H1 (cell line): ENCODE measurements around the gene HHIPL2. TPM values are rescaled to one million over a fixed set of nuclear protein-coding genes. Genes with fewer than 3 reads are reported as not detected.

Source experiments
- CTCF ChIA-PET: fragments of 300-600 bp; sonication (Branson Sonifier 250); formaldehyde crosslinking; loops from one replicate; lab custom pipeline; 2021; ENCODE audit not compliant: partially characterized antibody; lab: Charles Lee
- POLR2A ChIA-PET: fragments of 300-600 bp; sonication (Branson Sonifier 250); formaldehyde crosslinking; loops from one replicate; lab custom pipeline; 2021; ENCODE audit warnings: inconsistent platforms; ENCODE audit not compliant: partially characterized antibody; lab: Charles Lee
- DNase-seq, 2 experiments: peaks; one replicate each; pipeline versions ENCODE4 v3.0.0 to v3.0.0-alpha.2; 2010 to 2022; ENCODE audit warnings: low spot score in 2 of 2, low read depth in 1 of 2, mixed read lengths in 1 of 2
- FAIRE-seq: peaks from 2 replicates; lab custom pipeline; 2011; peaks lifted over from hg19 to GRCh38; lab: Jason Lieb, UNC
- H2AFZ ChIP-seq: 2 replicates; pipeline ENCODE4 v1.8.1; 2012; ENCODE audit warnings: low read length, inconsistent platforms
- H2AK5ac ChIP-seq: 2 replicates; pipeline ENCODE4 v1.6.1; 2013; ENCODE audit warnings: low read depth, low read length
- H2BK120ac ChIP-seq: replicated peaks from 2 replicates; pipeline ENCODE3; 2013; ENCODE audit warnings: low read depth, low read length, inconsistent platforms
- H2BK12ac ChIP-seq: 2 replicates; pipeline ENCODE4 v1.6.1; 2013; ENCODE audit warnings: low read depth, low read length
- H2BK15ac ChIP-seq: 2 replicates; pipeline ENCODE4 v1.6.1; 2013; ENCODE audit warnings: low read length
- H2BK20ac ChIP-seq: 2 replicates; pipeline ENCODE4 v1.6.1; 2013; ENCODE audit warnings: low read length
- H2BK5ac ChIP-seq: 2 replicates; pipeline ENCODE4 v1.6.1; 2013; ENCODE audit warnings: low read depth, low read length
- H3K14ac ChIP-seq: 2 replicates; pipeline ENCODE4 v1.6.1; 2013; ENCODE audit warnings: inconsistent platforms; ENCODE audit not compliant: insufficient read length
- H3K18ac ChIP-seq: 2 replicates; pipeline ENCODE4 v1.6.1; 2013; ENCODE audit warnings: low read length; ENCODE audit errors: extremely low read depth
- H3K23ac ChIP-seq: 2 replicates; pipeline ENCODE4 v1.6.1; 2013; ENCODE audit warnings: inconsistent platforms; ENCODE audit not compliant: insufficient read length
- H3K23me2 ChIP-seq: 2 replicates; pipeline ENCODE4 v1.6.1; 2013; ENCODE audit warnings: low read depth, low read length
- H3K27ac ChIP-seq: 2 replicates; pipeline ENCODE4 v1.6.1; 2011; ENCODE audit warnings: low read depth, low read length, inconsistent platforms
- H3K27me3 ChIP-seq, 4 experiments: replicated peaks in 1 of 4; 1 replicate in 1 of 4; 2 replicates in 3 of 4; pipeline versions ENCODE4 v1.6.1 to v1.8.1; 2011 to 2013; ENCODE audit warnings: low read length in 3 of 4, mild to moderate bottlenecking in 3 of 4, inconsistent platforms in 2 of 4, mixed read lengths in 2 of 4, moderate library complexity in 1 of 4; ENCODE audit not compliant: control insufficient read depth in 3 of 4, insufficient read depth in 3 of 4; ENCODE audit errors: extremely low read depth in 1 of 4
- H3K36me3 ChIP-seq, 4 experiments: 2 replicates each; pipeline versions ENCODE4 v1.6.1 to v1.8.1; 2011 to 2013; ENCODE audit warnings: mild to moderate bottlenecking in 4 of 4, low read length in 3 of 4, moderate library complexity in 2 of 4, control low read depth in 1 of 4, inconsistent platforms in 1 of 4; ENCODE audit not compliant: insufficient read depth in 4 of 4, control insufficient read depth in 2 of 4
- H3K4ac ChIP-seq: replicated peaks from 2 replicates; pipeline ENCODE3; 2013; ENCODE audit warnings: low read length, low read depth, mixed read lengths, inconsistent platforms; ENCODE audit not compliant: insufficient read length
- H3K4me1 ChIP-seq, 4 experiments: replicated peaks in 1 of 4; 1 replicate in 1 of 4; 2 replicates in 3 of 4; pipeline versions ENCODE4 v1.6.1 to v1.8.1; 2011 to 2013; ENCODE audit warnings: low read length in 3 of 4, inconsistent platforms in 2 of 4, mixed read lengths in 1 of 4; ENCODE audit not compliant: insufficient read depth in 4 of 4, control insufficient read depth in 3 of 4
- H3K4me2 ChIP-seq, 2 experiments: 2 replicates each; pipeline versions ENCODE4 v1.6.1 to v1.8.1; 2011 to 2013; ENCODE audit warnings: low read depth in 2 of 2, low read length in 2 of 2, control low read depth in 1 of 2, inconsistent platforms in 1 of 2, mild to moderate bottlenecking in 1 of 2; ENCODE audit not compliant: insufficient read depth in 1 of 2
- H3K4me3 ChIP-seq, 4 experiments: fragments of 200-600, 300-600 bp in 1 of 4; sonication (generic), shearing (Covaris generic), sonication (Bioruptor Twin) in 1 of 4; 2 replicates each; pipeline versions ENCODE4 v1.5.1 to v1.8.1; 2011 to 2016; ENCODE audit warnings: low read length in 4 of 4, low read depth in 3 of 4, control low read depth in 2 of 4, inconsistent platforms in 2 of 4, mild to moderate bottlenecking in 2 of 4, mixed read lengths in 1 of 4, moderate library complexity in 1 of 4; ENCODE audit not compliant: insufficient read depth in 2 of 4; ENCODE audit errors: extremely low read depth in 1 of 4
- H3K56ac ChIP-seq: replicated peaks from 2 replicates; pipeline ENCODE3; 2013; ENCODE audit warnings: low read depth, mild to moderate bottlenecking, mixed read lengths, low read length, inconsistent platforms; ENCODE audit not compliant: insufficient read length
- H3K79me1 ChIP-seq: 2 replicates; pipeline ENCODE4 v1.6.1; 2013; ENCODE audit warnings: low read depth, low read length, control low read depth
- H3K79me2 ChIP-seq, 2 experiments: 2 replicates each; pipeline versions ENCODE4 v1.6.1 to v1.8.1; 2012 to 2013; ENCODE audit warnings: low read length in 2 of 2, mild to moderate bottlenecking in 2 of 2, inconsistent platforms in 1 of 2; ENCODE audit not compliant: insufficient read depth in 2 of 2, control insufficient read depth in 1 of 2
- H3K9ac ChIP-seq, 4 experiments: replicated peaks in 1 of 4; 1 replicate in 1 of 4; 2 replicates in 3 of 4; pipeline versions ENCODE4 v1.6.1 to v1.8.1; 2011 to 2013; ENCODE audit warnings: low read depth in 3 of 4, low read length in 3 of 4, control low read depth in 2 of 4, mild to moderate bottlenecking in 2 of 4, moderate library complexity in 2 of 4, inconsistent platforms in 1 of 4; ENCODE audit errors: extremely low read depth in 1 of 4
- H3K9me3 ChIP-seq, 2 experiments: 2 replicates each; pipeline versions ENCODE4 v1.6.1 to v1.8.1; 2012 to 2013; ENCODE audit warnings: mild to moderate bottlenecking in 2 of 2, moderate library complexity in 2 of 2, control low read depth in 1 of 2, inconsistent platforms in 1 of 2, low read depth in 1 of 2, low read length in 1 of 2, mixed read lengths in 1 of 2; ENCODE audit not compliant: insufficient read depth in 2 of 2
- H4K20me1 ChIP-seq, 2 experiments: replicated peaks in 1 of 2; 2 replicates each; pipeline versions ENCODE3 to v1.8.1; 2011 to 2013; ENCODE audit warnings: inconsistent platforms in 2 of 2, low read length in 2 of 2, mild to moderate bottlenecking in 1 of 2; ENCODE audit not compliant: insufficient read depth in 2 of 2, control insufficient read depth in 1 of 2
- H4K5ac ChIP-seq: 2 replicates; pipeline ENCODE4 v1.6.1; 2013; ENCODE audit warnings: low read length, low read depth, mixed read lengths, inconsistent platforms; ENCODE audit not compliant: insufficient read length
- H4K8ac ChIP-seq: 2 replicates; pipeline ENCODE4 v1.8.0; 2013; ENCODE audit warnings: mild to moderate bottlenecking, moderate library complexity, low read length, inconsistent platforms; ENCODE audit not compliant: insufficient read depth; ENCODE audit errors: extremely low read depth
- H4K91ac ChIP-seq: replicated peaks from 2 replicates; pipeline ENCODE3; 2013; ENCODE audit warnings: low read length, mixed read lengths, inconsistent platforms; ENCODE audit not compliant: insufficient read length
- CREB1 ChIP-seq: IDR thresholded peaks from 2 replicates; pipeline ENCODE4 v1.6.1; 2012; ENCODE audit warnings: inconsistent platforms
- CTBP2 ChIP-seq: IDR thresholded peaks from 2 replicates; pipeline ENCODE4 v1.7.0; 2011; ENCODE audit warnings: borderline replicate concordance, mild to moderate bottlenecking, moderate library complexity, mixed read lengths, low read length; ENCODE audit not compliant: insufficient read depth, insufficient read length
- RXRA ChIP-seq: IDR thresholded peaks from 2 replicates; pipeline ENCODE4 v1.6.1; 2011; ENCODE audit warnings: low read depth, mild to moderate bottlenecking, low read length, moderate library complexity; ENCODE audit not compliant: insufficient read depth
- WGBS, 2 experiments: shearing (Covaris generic) in 1 of 2; methylation state at CpG; one replicate each; pipeline versions ENCODE4 v1.1.6 to v1.1.7; 2013 to 2015; ENCODE audit warnings: low lambda C conversion rate in 2 of 2, mixed read lengths in 2 of 2, inconsistent platforms in 1 of 2, low coverage in 1 of 2, missing lambda C conversion rate in 1 of 2; ENCODE audit not compliant: insufficient replicate concordance in 2 of 2, insufficient coverage in 1 of 2, insufficient read length in 1 of 2; ENCODE audit errors: extremely low coverage in 1 of 2, missing lambda C conversion rate in 1 of 2; 5-methylcytosine and 5-hydroxymethylcytosine counted together
- polyA plus RNA-seq, 7 experiments: library from polyadenylated mRNA; depleted of rRNA in 3 of 7; stranded (reverse) in 5 of 7; unstranded in 2 of 7; fragments of >200 nt in 5 of 7; fragments of 200-250 nt in 2 of 7; gene quantifications; 1 replicate in 5 of 7; 2 replicates in 1 of 7; 4 replicates in 1 of 7; pipeline versions ENCODE4 v1.2.1 to v1.2.3, GENCODE V29; 2011 to 2013; ENCODE audit warnings: missing spikeins in 2 of 7, mixed read lengths in 2 of 7
- total RNA-seq: library from RNA; stranded (reverse); fragmentation: NEBNext Ultra II Directional; extraction: Animal tissue kit (Norgen Biotek cat#: 25700); gene quantifications from 2 replicates; pipeline ENCODE4 v1.2.1, GENCODE V29; 2021

HHIPL2 gene
- total and polyA plus RNA-seq, 2 of the 8 experiments (the other 6 are each of a cell fraction or from before 2014, with no cell fraction given) = 0.08 TPM; not detected in 1

DNA sequence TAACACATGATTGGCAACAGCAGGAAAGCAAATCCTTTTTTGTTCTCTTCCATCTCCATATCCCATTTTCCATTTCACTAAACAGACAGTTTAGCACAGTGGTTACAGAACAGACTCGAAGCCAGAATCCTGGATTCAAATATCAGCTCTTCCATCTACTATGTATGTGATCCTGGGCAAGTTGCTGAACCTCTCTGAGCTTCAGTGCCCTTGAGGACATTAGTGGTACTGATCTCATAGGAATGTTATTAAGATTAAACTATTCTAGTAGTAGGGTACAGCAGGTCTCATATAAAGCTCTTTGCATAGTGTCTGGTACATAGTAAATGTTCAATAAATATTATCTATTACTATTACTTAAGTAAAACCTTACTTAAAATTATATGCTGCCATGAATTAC is 13.8 kb upstream of the HHIPL2 start:
- H3K18ac ChIP-seq = no peak overlapping the region
- H3K79me1 ChIP-seq = no peaks in the 10 kb centered on the region; the same call in 1 of the 2 replicates
- ChIA-PET POLR2A (interaction anchor here (1.2 kb wide), 1 partner anchor 15 kb away, joined by 4 read pairs; no protein-coding TSS in a partner anchor), CTCF (interaction anchor here (0.7 to 2.0 kb wide), 8 partner anchors 9 to 114 kb away, joined by 3 to 20 read pairs (median 3); partner anchors contain the start of gene TAF1A)
- no peak overlapping the region for H3K9ac ChIP-seq
- H4K91ac ChIP-seq = no peak overlapping the region
- H2AFZ ChIP-seq = no peak overlapping the region
- H3K9me3 ChIP-seq = no peaks in the 10 kb centered on the region
- H2BK5ac ChIP-seq = no peak overlapping the region
- H4K20me1 ChIP-seq = peaks cover 0 to 3% of the 10 kb centered on the region in 2 experiments
- H2BK12ac ChIP-seq = no peak overlapping the region
- H4K8ac ChIP-seq = no peak overlapping the region
- H3K79me2 ChIP-seq = no peaks in the 10 kb centered on the region; a peak in 1 of 4 replicates
- H3K4me3 ChIP-seq = no peak overlapping the region
- H3K4me2 ChIP-seq = no peak overlapping the region
- H3K4me1 ChIP-seq = no peaks in the 10 kb centered on the region
- peaks cover 0 to 41% (median 16%) of the 10 kb centered on the region in 4 experiments; a peak in 7 of 8 replicates for H3K36me3 ChIP-seq
- DNase-seq (no peak), FAIRE-seq (no peak)
- no peak overlapping the region for H2BK15ac ChIP-seq
- no peak overlapping the region for H4K5ac ChIP-seq
- H3K56ac ChIP-seq = no peak overlapping the region
- H2BK120ac ChIP-seq = no peak overlapping the region
- H3K4ac ChIP-seq = no peak overlapping the region
- no peak overlapping the region for H2AK5ac ChIP-seq
- no peak overlapping the region for H2BK20ac ChIP-seq
- WGBS, 2 experiments = 89% methylated on average over 1 of the region's 1 CpG; no CpG with 5 or more reads in 1 of the 2 experiments
- no peaks in the 10 kb centered on the region for H3K23me2 ChIP-seq
- no peak overlapping the region for H3K23ac ChIP-seq
- H3K14ac ChIP-seq = no peak overlapping the region
- H3K27me3 ChIP-seq = peaks cover 0 to 1% (median 0%) of the 10 kb centered on the region in 4 experiments; a peak in 1 of 7 replicates
- H3K27ac ChIP-seq = no peak overlapping the region
- TF ChIP-seq CTBP2 = no peak
- TF ChIP-seq CREB1 = no peak
- no peak for TF ChIP-seq RXRA
